PFSK-1 (cell line): ENCODE data around the gene FARP2.

ENCODE experiments used
- FOXP2 ChIP-seq: optimal IDR thresholded peaks from 2 replicates; pipeline ENCODE3; 2011; ENCODE audit warnings: borderline replicate concordance, control low read depth, inconsistent platforms; ENCODE audit not compliant: insufficient read depth; ENCODE audit errors: extremely low read length, extremely low read depth
- POLR2AphosphoS5 ChIP-seq: IDR thresholded peaks from 2 replicates; pipeline ENCODE4 v1.6.1; 2012; ENCODE audit warnings: low read depth, mild to moderate bottlenecking, control low read depth, low read length, moderate library complexity
- REST ChIP-seq, 2 experiments: IDR thresholded peaks; 2 replicates each; pipeline versions ENCODE4 v1.6.1 to v1.8.0; 2011 to 2012; ENCODE audit warnings: low read depth in 2 of 2, low read length in 2 of 2, control low read depth in 1 of 2, inconsistent platforms in 1 of 2, mild to moderate bottlenecking in 1 of 2, moderate library complexity in 1 of 2; ENCODE audit not compliant: insufficient read depth in 1 of 2
- SIN3A ChIP-seq: IDR thresholded peaks from 2 replicates; pipeline ENCODE4 v1.6.1; 2012; ENCODE audit warnings: mild to moderate bottlenecking, low read length, moderate library complexity, borderline replicate concordance; ENCODE audit not compliant: insufficient read depth
- TAF1 ChIP-seq: IDR thresholded peaks from 2 replicates; pipeline ENCODE4 v1.6.1; 2012; ENCODE audit warnings: low read length, control low read depth, borderline replicate concordance; ENCODE audit not compliant: insufficient read depth

Gene FARP2

GRCh38 chr2:241356871-241357260 is 781 bp downstream of the FARP2 start:
- no peak for TF ChIP-seq POLR2AphosphoS5
- TF ChIP-seq REST (IDR thresholded peaks at IDR 0.05; ENCODE audit: insufficient read depth in 1 of 2, low read depth in 2 of 2, low read length in 2 of 2) = no peak
- TF ChIP-seq TAF1 = no peak
- TF ChIP-seq SIN3A = no peak

DNA sequence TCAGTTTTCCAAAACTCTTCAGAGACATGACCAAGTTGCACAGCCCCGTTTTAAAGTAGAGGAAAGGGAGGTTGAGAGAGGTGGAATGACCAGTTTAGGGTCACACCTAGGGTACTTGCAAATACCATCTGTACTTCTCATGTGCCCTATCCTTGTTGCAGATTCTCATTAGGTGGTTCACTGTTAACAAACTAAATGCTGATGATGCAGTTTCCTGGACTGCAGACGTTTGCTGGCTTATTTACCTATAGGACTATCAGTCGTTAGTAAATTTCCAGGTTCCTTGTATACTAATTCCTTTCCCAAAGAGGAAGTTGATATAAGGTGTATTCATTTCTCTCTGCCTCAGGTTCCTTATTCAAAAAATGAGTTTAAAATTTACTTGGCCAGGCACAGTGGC is 1.4 kb downstream of the FARP2 start:
- TF ChIP-seq POLR2AphosphoS5 (no peak), REST (IDR thresholded peaks at IDR 0.05; ENCODE audit: insufficient read depth in 1 of 2, low read depth in 2 of 2, low read length in 2 of 2) (no peak), SIN3A (no peak), TAF1 (no peak), FOXP2 (no peak)

DNA sequence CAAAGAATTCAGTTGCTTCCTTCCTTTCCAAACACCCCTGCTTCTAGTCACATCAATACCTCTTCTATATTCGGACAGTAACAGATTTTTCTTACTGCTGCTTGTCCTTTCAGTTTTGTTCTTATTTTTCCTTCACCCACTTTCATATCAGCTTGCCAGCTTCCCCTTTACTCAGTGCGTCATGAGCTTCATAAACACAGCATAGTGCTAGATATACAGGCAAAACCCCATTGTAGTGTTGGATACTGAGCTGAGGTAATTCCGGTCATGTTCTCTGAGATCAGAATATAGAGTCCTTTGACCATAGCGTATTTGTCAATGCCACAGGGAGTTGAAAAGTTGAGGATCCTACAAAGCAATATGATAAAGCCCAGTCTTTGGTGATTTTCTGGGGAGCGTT is 2.4 kb downstream of the FARP2 start:
- TF ChIP-seq SIN3A = no peak
- TF ChIP-seq TAF1 = no peak
- TF ChIP-seq REST (IDR thresholded peaks at IDR 0.05; ENCODE audit: insufficient read depth in 1 of 2, low read depth in 2 of 2, low read length in 2 of 2) = no peak
- TF ChIP-seq POLR2AphosphoS5 = no peak
- no peak for TF ChIP-seq FOXP2

- TF ChIP-seq REST (IDR thresholded peaks at IDR 0.05; ENCODE audit: insufficient read depth in 1 of 2, low read depth in 2 of 2, low read length in 2 of 2) (no peak), POLR2AphosphoS5 (no peak), TAF1 (no peak), SIN3A (no peak), FOXP2 (no peak)
These were observed 3.5 kb downstream of the FARP2 start for GRCh38 chr2:241359481-241360045.

GRCh38 chr2:241363426-241363825 is 7.3 kb downstream of the FARP2 start:
- TF ChIP-seq POLR2AphosphoS5 = no peak
- no peak for TF ChIP-seq REST (IDR thresholded peaks at IDR 0.05; ENCODE audit: insufficient read depth in 1 of 2, low read depth in 2 of 2, low read length in 2 of 2)
